IMR-90 (cell line): ENCODE measurements around the gene AKR1C8. TPM values are rescaled to one million over a fixed set of nuclear protein-coding genes. Genes with fewer than 3 reads are reported as not detected.

Experiments
- ATAC-seq: fragments of 200-7000 bp; cut with Tn5 transposase; 2 replicates; pipeline ENCODE4 v1.9.1; 2020; ENCODE audit warnings: low read depth, mild to moderate bottlenecking, moderate library complexity
- BruUV-seq: library from RNA; stranded (reverse); fragments of 400-500 nt; replicated peaks from 2 replicates; lab custom pipeline; 2021; lab: Mats Ljungman, UMichigan
- CTCF ChIA-PET: fragments of 300-600 bp; formaldehyde crosslinking; extraction: SDS; loops from one replicate; lab custom pipeline; 2021; ENCODE audit warnings: antibody characterized with exemption; lab: Yijun Ruan, JAX
- POLR2A ChIA-PET: fragments of 300-600 bp; sonication (Branson Sonifier 250); formaldehyde crosslinking; loops from one replicate; lab custom pipeline; 2022; ENCODE audit warnings: antibody characterized with exemption; ENCODE audit not compliant: unreplicated experiment; lab: Charles Lee
- DNase-seq: peaks from one replicate; pipeline ENCODE4 v3.0.0; 2013
- H2AFZ ChIP-seq: replicated peaks from 2 replicates; pipeline ENCODE3; 2013; ENCODE audit warnings: low read length, mild to moderate bottlenecking; ENCODE audit not compliant: poor library complexity
- H2AK5ac ChIP-seq: 2 replicates; pipeline ENCODE4 v1.6.1; 2013; ENCODE audit warnings: low read depth, low read length, inconsistent platforms
- H2AK9ac ChIP-seq: replicated peaks from 2 replicates; pipeline ENCODE3; 2013; ENCODE audit warnings: mild to moderate bottlenecking, low read depth, low read length, moderate library complexity; ENCODE audit not compliant: poor library complexity
- H2BK120ac ChIP-seq: 2 replicates; pipeline ENCODE4 v1.6.1; 2013; ENCODE audit warnings: low read depth, low read length, inconsistent platforms
- H2BK15ac ChIP-seq: 3 replicates; pipeline ENCODE4 v1.6.1; 2013; ENCODE audit warnings: low read depth, low read length, inconsistent platforms
- H2BK20ac ChIP-seq: 2 replicates; pipeline ENCODE4 v1.6.1; 2013; ENCODE audit warnings: low read depth, mild to moderate bottlenecking, inconsistent platforms, low read length, moderate library complexity
- H2BK5ac ChIP-seq: 2 replicates; pipeline ENCODE4 v1.6.1; 2013; ENCODE audit warnings: mild to moderate bottlenecking, low read depth, low read length, inconsistent platforms; ENCODE audit not compliant: poor library complexity, severe bottlenecking
- H3K14ac ChIP-seq: replicated peaks from 2 replicates; pipeline ENCODE4 v1.6.1; 2013; ENCODE audit warnings: low read depth, low read length, inconsistent platforms
- H3K18ac ChIP-seq: 2 replicates; pipeline ENCODE4 v1.6.1; 2013; ENCODE audit warnings: low read depth, low read length, control low read depth
- H3K23ac ChIP-seq: 2 replicates; pipeline ENCODE4 v1.6.1; 2013; ENCODE audit warnings: low read depth, low read length, inconsistent platforms
- H3K27ac ChIP-seq: 2 replicates; pipeline ENCODE4 v1.5.1; 2013; ENCODE audit warnings: mild to moderate bottlenecking, control low read depth, low read length; ENCODE audit not compliant: insufficient read depth
- H3K27me3 ChIP-seq: 2 replicates; pipeline ENCODE4 v1.6.1; 2013; ENCODE audit warnings: low read length; ENCODE audit not compliant: control insufficient read depth, insufficient read depth
- H3K36me3 ChIP-seq: 2 replicates; pipeline ENCODE4 v1.6.1; 2013; ENCODE audit warnings: low read length, mixed read lengths; ENCODE audit not compliant: control insufficient read depth, insufficient read depth
- H3K4ac ChIP-seq: 2 replicates; pipeline ENCODE4 v1.6.1; 2013; ENCODE audit warnings: low read depth, low read length, inconsistent platforms
- H3K4me1 ChIP-seq: 2 replicates; pipeline ENCODE4 v1.6.1; 2013; ENCODE audit warnings: low read length, mixed read lengths; ENCODE audit not compliant: control insufficient read depth, insufficient read depth
- H3K4me2 ChIP-seq: 2 replicates; pipeline ENCODE4 v1.6.1; 2013; ENCODE audit warnings: low read depth, mild to moderate bottlenecking, control low read depth, low read length, moderate library complexity
- H3K4me3 ChIP-seq: 2 replicates; pipeline ENCODE4 v1.5.1; 2013; ENCODE audit warnings: low read depth, mild to moderate bottlenecking, control low read depth, low read length, moderate library complexity; ENCODE audit not compliant: insufficient read depth
- H3K56ac ChIP-seq: 2 replicates; pipeline ENCODE4 v1.6.1; 2013; ENCODE audit warnings: low read length, inconsistent platforms; ENCODE audit not compliant: insufficient read depth; ENCODE audit errors: extremely low read depth
- H3K79me1 ChIP-seq, 2 experiments: 2 replicates each; pipeline ENCODE4 v1.6.1; 2013; ENCODE audit warnings: low read length in 2 of 2, inconsistent platforms in 1 of 2, low read depth in 1 of 2
- H3K9ac ChIP-seq: 2 replicates; pipeline ENCODE4 v1.6.1; 2013; ENCODE audit warnings: low read depth, low read length, control low read depth
- H3K9me1 ChIP-seq: 2 replicates; pipeline ENCODE4 v1.6.1; 2013; ENCODE audit warnings: low read length, inconsistent platforms; ENCODE audit not compliant: insufficient read depth
- H3K9me3 ChIP-seq: 2 replicates; pipeline ENCODE4 v1.6.1; 2013; ENCODE audit warnings: low read length; ENCODE audit not compliant: control insufficient read depth, insufficient read depth
- H4K20me1 ChIP-seq: 2 replicates; pipeline ENCODE4 v1.6.1; 2013; ENCODE audit warnings: low read length, inconsistent platforms; ENCODE audit not compliant: insufficient read depth
- H4K5ac ChIP-seq: 2 replicates; pipeline ENCODE4 v1.6.1; 2013; ENCODE audit warnings: mild to moderate bottlenecking, low read depth, low read length, control low read depth
- H4K8ac ChIP-seq, 2 experiments: 2 replicates each; pipeline ENCODE4 v1.6.1; 2013; ENCODE audit warnings: low read depth in 2 of 2, low read length in 2 of 2, control low read depth in 1 of 2, inconsistent platforms in 1 of 2
- H4K91ac ChIP-seq: 2 replicates; pipeline ENCODE4 v1.6.1; 2013; ENCODE audit warnings: low read depth, low read length, inconsistent platforms; ENCODE audit not compliant: insufficient read depth
- BHLHE40 ChIP-seq: fragments of 150-350 bp; IDR thresholded peaks from 2 replicates; pipeline ENCODE4 v1.6.1; 2016; ENCODE audit warnings: mild to moderate bottlenecking, low read depth, low read length
- CEBPB ChIP-seq: IDR thresholded peaks from 2 replicates; pipeline ENCODE4 v1.6.1; 2012; ENCODE audit warnings: low read depth, low read length, improper control_type of control experiment
- CHD1 ChIP-seq: IDR thresholded peaks from 2 replicates; pipeline ENCODE4 v1.6.1; 2012; ENCODE audit warnings: low read depth, low read length, improper control_type of control experiment
- CTCF ChIP-seq: conservative IDR thresholded peaks from 2 replicates; pipeline ENCODE4 v1.5.1; 2012; ENCODE audit warnings: mild to moderate bottlenecking, low read depth, low read length, improper control_type of control experiment
- MAFK ChIP-seq: IDR thresholded peaks from 2 replicates; pipeline ENCODE4 v1.6.1; 2012; ENCODE audit warnings: low read depth, low read length, improper control_type of control experiment
- MAZ ChIP-seq: IDR thresholded peaks from 2 replicates; pipeline ENCODE4 v1.6.1; 2012; ENCODE audit warnings: low read depth, mild to moderate bottlenecking, low read length, improper control_type of control experiment, moderate library complexity, borderline replicate concordance
- MXI1 ChIP-seq: IDR thresholded peaks from 2 replicates; pipeline ENCODE4 v1.6.1; 2012; ENCODE audit warnings: low read depth, mild to moderate bottlenecking, low read length, moderate library complexity, borderline replicate concordance
- NFE2L2 ChIP-seq: fragments of 150-350 bp; IDR thresholded peaks from 2 replicates; pipeline ENCODE4 v1.6.1; 2016; ENCODE audit warnings: low read depth, mild to moderate bottlenecking, low read length
- POLR2A ChIP-seq: IDR thresholded peaks from 2 replicates; pipeline ENCODE4 v1.6.1; 2012; ENCODE audit warnings: mild to moderate bottlenecking, low read depth, low read length
- RAD21 ChIP-seq: IDR thresholded peaks from 2 replicates; pipeline ENCODE4 v1.6.1; 2012; ENCODE audit warnings: low read length, improper control_type of control experiment
- RCOR1 ChIP-seq: IDR thresholded peaks from 2 replicates; pipeline ENCODE4 v1.6.1; 2012; ENCODE audit warnings: mild to moderate bottlenecking, low read length, improper control_type of control experiment; ENCODE audit not compliant: insufficient replicate concordance
- SMC3 ChIP-seq: fragments of 150-350 bp; IDR thresholded peaks from 2 replicates; pipeline ENCODE4 v1.6.1; 2016; ENCODE audit warnings: low read depth, mild to moderate bottlenecking, antibody characterized with exemption, low read length, moderate library complexity
- WGBS, 2 experiments: methylation state at CpG; one replicate each; pipeline versions ENCODE4 v1.1.5 to v1.1.7; 2013; ENCODE audit warnings: missing lambda C conversion rate in 2 of 2; ENCODE audit not compliant: insufficient read length in 1 of 2; ENCODE audit errors: extremely low coverage in 2 of 2; 5-methylcytosine and 5-hydroxymethylcytosine counted together
- dilution Hi-C: fragments of 300-500 bp; cut with HindIII; formaldehyde crosslinking; loops from one replicate; pipeline ENCODE4 v1.14.3; 2018; ENCODE audit warnings: low sequenced_read_pairs; ENCODE audit not compliant: unreplicated experiment
- in situ Hi-C: fragments of 300-500 bp; cut with MboI; formaldehyde crosslinking; loops from 3 replicates; pipeline ENCODE4 v1.14.3; 2019; ENCODE audit warnings: low sequenced_read_pairs, inconsistent platforms, mixed read lengths
- intact Hi-C: fragments of 100-400 bp; cut with micrococcal nuclease; formaldehyde crosslinking; loops from 2 replicates; pipeline ENCODE4 v1.10.0; 2022
- polyA plus RNA-seq, 3 experiments: library from polyadenylated mRNA; depleted of rRNA; stranded (reverse); fragments of >200 nt; gene quantifications; 2 replicates each; pipeline ENCODE4 v1.2.3, GENCODE V29; 2012; ENCODE audit warnings: low replicate concordance in 1 of 3
- total RNA-seq: library from RNA; depleted of rRNA; stranded (reverse); fragments of >200 nt; gene quantifications from 2 replicates; pipeline ENCODE4 v1.2.3, GENCODE V29; 2012

AKR1C8 gene
- total and polyA plus RNA-seq, 2 of the 4 experiments (the other 2 are of a cell fraction), result not detected

GRCh38 chr10:5151076-5151475 is 33.9 kb downstream of the AKR1C8 start:
- Histone ChIP-seq H2AK9ac (no peak overlapping the region), H4K91ac (no peak overlapping the region), H3K14ac (no peak overlapping the region), H3K9me1 (no peaks in the 10 kb centered on the region), H2BK20ac (no peak overlapping the region), H3K9me3 (no peaks in the 10 kb centered on the region; the same call in 1 of the 2 replicates), H2BK15ac (no peak overlapping the region), H3K36me3 (no peaks in the 10 kb centered on the region), H3K9ac (no peak overlapping the region), H2BK5ac (no peak overlapping the region), H2BK120ac (no peak overlapping the region), H3K4ac (no peak overlapping the region), H3K23ac (no peak overlapping the region), H3K79me1 (no peaks in the 10 kb centered on the region), H3K56ac (no peak overlapping the region), H4K8ac (no peak overlapping the region), H3K27me3 (no peaks in the 10 kb centered on the region), H4K20me1 (no peaks in the 10 kb centered on the region), H3K4me2 (no peak overlapping the region), H4K5ac (no peak overlapping the region), H3K27ac (no peak overlapping the region), H2AK5ac (no peak overlapping the region), H2AFZ (no peak overlapping the region), H3K18ac (no peak overlapping the region), H3K4me3 (no peak overlapping the region), H3K4me1 (no peaks in the 10 kb centered on the region)
- ChIA-PET POLR2A (no interaction called here), CTCF (no interaction called here)
- ATAC-seq (no peak), DNase-seq (no peak)
- in situ Hi-C loops, result no loop called here
- 60% methylated on average over 1 of the region's 3 CpGs; no CpG with 5 or more reads in 1 of the 2 experiments for WGBS, 2 experiments
- dilution Hi-C loops, result no loop called here
- no TSS peak for BruUV-seq
- TF ChIP-seq NFE2L2 (no peak), BHLHE40 (no peak), POLR2A (no peak), CEBPB (no peak), CTCF (no peak), RAD21 (no peak), MAFK (no peak), SMC3 (no peak), RCOR1 (no peak), MXI1 (no peak), CHD1 (no peak), MAZ (no peak)
- intact Hi-C loops, result no loop called here
